HG02759 (cell line): Measurements from ENCODE around the gene CALHM3.
"Not testable (repeated sequence)": the region's sequence is repeated elsewhere in the genome, so short reads cannot be mapped to it uniquely, and the experiment has no call there.

Experiments
- ATAC-seq: cut with Tn5 transposase; IDR thresholded peaks from one replicate; pipeline ENCODE4 v1.9.1; 2021; ENCODE audit warnings: mild to moderate bottlenecking, moderate library complexity; ENCODE audit not compliant: unreplicated experiment

Gene CALHM3

GRCh38 chr10:103479135-103479534 lies at the start of gene CALHM3:
Gene CALHM3 (minus strand): TSS chr10:103479240. CDS start chr10:103479032, 208 bp downstream.
- ATAC-seq, result no peak

- no peak for ATAC-seq
Observed at GRCh38 chr10:103528549-103528948, 49.5 kb upstream of the CALHM3 start.

GRCh38 chr10:103527476-103527875 lies 48.4 kb upstream of the CALHM3 start:
- not testable (repeated sequence) for ATAC-seq

GRCh38 chr10:103525901-103526300 lies 46.9 kb upstream of the CALHM3 start:
- ATAC-seq, result no peak

GRCh38 chr10:103523683-103524082 lies 44.6 kb upstream of the CALHM3 start:
- no peak for ATAC-seq

- not testable (repeated sequence) for ATAC-seq
Observed at GRCh38 chr10:103522006-103522405, 43.0 kb upstream of the CALHM3 start.

- ATAC-seq, result no peak
Observed at GRCh38 chr10:103519798-103520197, 40.8 kb upstream of the CALHM3 start.

- no peak for ATAC-seq
Observed at GRCh38 chr10:103517234-103518085, 38.4 kb upstream of the CALHM3 start.

- no peak for ATAC-seq
Observed at GRCh38 chr10:103514244-103514643, 35.2 kb upstream of the CALHM3 start.

GRCh38 chr10:103513380-103514060 lies 34.5 kb upstream of the CALHM3 start:
- ATAC-seq, result no peak

- ATAC-seq, result no peak
Observed at GRCh38 chr10:103512591-103513379, 33.7 kb upstream of the CALHM3 start.

GRCh38 chr10:103512166-103512565 lies 33.1 kb upstream of the CALHM3 start:
- ATAC-seq, result no peak

- no peak for ATAC-seq
Observed at GRCh38 chr10:103510791-103511752, 32.0 kb upstream of the CALHM3 start.

- ATAC-seq, result no peak
Observed at GRCh38 chr10:103510046-103510685, 31.1 kb upstream of the CALHM3 start.

GRCh38 chr10:103507235-103508191 lies 28.5 kb upstream of the CALHM3 start:
- no peak for ATAC-seq

GRCh38 chr10:103506061-103506460 lies 27.0 kb upstream of the CALHM3 start:
- ATAC-seq, result no peak

GRCh38 chr10:103504181-103504783 lies 25.2 kb upstream of the CALHM3 start:
- ATAC-seq, result no peak

GRCh38 chr10:103503777-103504176 lies 24.7 kb upstream of the CALHM3 start:
- not testable (repeated sequence) for ATAC-seq
